Stimulated activated CD8-positive, alpha-beta memory T cell treated with anti-CD3 and anti-CD28 coated beads, Interleukin-15, amount 100 ng/mL, for 4 hours (primary cell): ENCODE measurements around the gene FBXO42.

Experiments used
- DNase-seq, 2 donors: peaks; one replicate each; pipeline ENCODE4 v3.0.0-alpha.2; 2020; ENCODE audit warnings: low read depth in 2 of 2

FBXO42 gene

DNA sequence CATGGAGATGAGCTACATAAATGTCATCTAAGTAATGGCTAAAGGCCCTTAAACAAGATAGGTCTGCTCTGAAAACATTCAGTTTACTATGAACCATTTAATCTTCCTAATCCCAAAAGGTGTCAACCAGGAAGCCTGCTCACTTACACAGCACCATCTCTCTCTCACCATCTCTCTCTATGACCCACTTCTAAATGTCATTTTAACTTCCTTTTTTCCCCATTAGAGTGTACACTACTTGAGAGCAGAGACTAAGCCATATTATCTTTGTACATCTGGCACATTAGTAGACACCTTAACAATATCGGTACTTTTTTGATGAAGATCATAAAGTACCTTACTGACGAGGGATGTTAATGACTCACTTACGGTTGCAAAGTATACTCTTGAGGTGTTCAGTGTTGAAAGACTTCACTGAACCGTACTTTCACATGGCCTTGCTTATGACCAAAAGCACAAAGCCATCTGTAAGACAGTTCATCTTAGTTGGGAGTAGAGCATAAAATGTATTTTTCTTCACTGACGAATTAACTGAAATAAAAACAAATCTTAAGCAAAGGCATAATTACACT lies 25.4 kb downstream of the FBXO42 start:
- DNase-seq = no peak

DNA sequence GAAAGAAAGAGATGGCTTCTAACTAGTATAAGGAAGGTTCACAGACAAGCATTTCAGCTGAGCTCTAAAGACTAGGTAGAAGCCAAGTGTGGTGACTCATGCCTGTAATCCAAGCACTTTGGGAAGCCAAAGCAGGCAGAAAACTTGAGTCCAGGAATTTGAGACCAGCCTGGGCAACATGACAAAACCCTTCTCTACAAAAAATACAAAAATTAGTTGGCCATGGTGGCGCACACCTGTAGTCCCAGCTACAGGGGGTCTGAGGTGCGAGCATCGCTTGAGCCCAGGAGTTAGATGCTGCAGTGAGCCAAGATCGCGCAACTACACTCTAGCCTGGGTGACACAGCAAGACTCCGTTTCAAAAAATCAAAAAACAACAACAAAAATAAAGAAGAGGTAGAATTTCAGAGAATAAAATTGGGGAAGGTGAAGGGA lies 27.8 kb downstream of the FBXO42 start:
- DNase-seq = no peak

DNA sequence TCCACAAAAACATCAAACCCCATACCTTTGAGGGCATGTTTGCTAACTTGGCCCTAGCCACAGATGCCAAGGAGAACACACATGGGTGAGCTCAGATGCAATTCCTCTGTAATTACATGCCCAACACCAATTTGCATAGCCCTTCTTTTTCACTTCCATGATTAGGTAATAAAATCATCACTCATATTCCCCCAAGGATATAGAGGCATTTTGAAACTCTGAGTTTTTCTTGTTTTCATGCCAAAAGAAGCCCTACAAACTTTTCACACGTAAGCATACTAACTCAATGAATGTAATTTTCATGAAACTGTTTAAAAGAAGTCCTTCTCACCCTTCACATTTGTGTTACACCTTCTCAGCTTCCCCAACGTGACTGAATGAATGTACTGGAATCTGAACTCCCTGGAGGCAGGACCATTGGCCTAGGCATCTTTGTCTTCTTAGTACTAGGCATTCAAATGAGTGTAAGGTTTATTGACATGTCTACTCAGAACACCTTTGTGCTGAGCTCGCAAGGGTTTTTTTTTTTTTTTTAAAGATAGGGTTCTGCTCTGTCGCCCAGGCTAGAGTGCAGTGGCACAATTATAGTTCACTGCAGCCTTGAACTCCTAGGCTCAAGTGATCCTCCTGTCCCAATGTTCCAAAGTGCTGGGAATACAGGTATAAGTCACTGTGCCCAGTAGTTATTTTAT lies 31.0 kb downstream of the FBXO42 start:
- no peak for DNase-seq

DNA sequence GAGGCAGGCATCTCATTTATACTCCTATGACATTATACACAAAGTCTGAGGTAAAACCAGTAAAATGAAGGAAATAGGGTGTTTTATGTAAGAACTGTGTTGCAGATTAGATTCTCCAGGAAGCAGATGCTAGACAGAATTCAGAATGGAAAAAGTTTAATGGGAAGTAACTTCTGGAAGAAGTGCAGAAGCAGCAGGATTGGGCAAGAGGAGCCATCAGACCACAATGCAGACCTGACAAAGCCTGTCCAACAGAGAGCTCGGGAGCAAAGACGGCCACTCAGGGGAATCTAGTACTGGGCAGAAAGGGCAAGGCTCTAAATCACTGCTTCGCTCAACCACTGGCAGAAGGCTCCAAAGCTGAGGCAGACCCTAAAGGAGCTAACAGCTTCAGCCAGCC lies 33.7 kb downstream of the FBXO42 start:
- no peak for DNase-seq

DNA sequence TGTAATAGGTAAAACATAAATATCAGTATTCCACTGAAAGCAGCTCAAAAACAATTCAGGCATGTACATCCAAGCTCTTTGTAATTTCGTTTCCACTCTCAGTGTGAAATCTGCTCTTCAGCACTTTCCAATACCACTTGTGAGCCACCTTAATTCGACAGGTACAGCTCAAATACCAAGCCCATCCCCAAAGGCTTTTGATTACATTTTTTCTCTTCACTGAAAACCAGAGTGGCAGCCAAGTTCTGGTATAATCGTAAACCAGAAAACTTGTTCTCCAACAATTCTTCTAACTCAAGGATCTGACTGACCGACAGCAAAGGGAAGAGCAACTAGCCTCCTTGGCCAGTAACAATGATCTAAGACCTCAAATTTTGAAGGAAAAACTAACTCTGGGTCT lies 36.8 kb downstream of the FBXO42 start:
- DNase-seq = no peak

GRCh38 chr1:16307222-16307621 lies 45.1 kb downstream of the FBXO42 start:
- DNase-seq = no peak

- DNase-seq = no peak
Measured at GRCh38 chr1:16302709-16303627, 49.3 kb downstream of the FBXO42 start.

- DNase-seq = no peak
Measured at GRCh38 chr1:16300436-16300835, 51.8 kb downstream of the FBXO42 start.

GRCh38 chr1:16298653-16299052 lies 53.6 kb downstream of the FBXO42 start:
- DNase-seq = no peak

DNA sequence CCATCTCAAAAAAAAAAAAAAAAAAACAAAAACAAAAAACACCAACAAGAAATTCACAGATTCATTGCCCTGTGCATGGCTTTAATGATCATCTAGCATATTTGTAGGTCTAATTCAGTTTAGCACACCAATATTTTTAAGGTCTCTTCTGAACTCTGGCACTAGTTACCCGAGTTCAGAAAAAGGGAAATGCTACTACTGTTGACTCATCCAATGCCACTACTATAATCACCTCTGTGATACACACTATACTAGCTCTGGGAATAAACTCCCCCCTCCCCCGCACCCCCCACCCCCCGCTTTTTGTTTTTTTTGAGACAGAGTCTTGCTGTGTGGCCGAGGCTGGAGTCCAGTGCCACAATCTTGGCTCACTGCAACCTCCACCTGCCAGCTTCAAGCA lies 55.6 kb downstream of the FBXO42 start:
- DNase-seq = no peak

- no peak for DNase-seq
Measured at GRCh38 chr1:16294219-16295212, 57.8 kb downstream of the FBXO42 start.

DNA sequence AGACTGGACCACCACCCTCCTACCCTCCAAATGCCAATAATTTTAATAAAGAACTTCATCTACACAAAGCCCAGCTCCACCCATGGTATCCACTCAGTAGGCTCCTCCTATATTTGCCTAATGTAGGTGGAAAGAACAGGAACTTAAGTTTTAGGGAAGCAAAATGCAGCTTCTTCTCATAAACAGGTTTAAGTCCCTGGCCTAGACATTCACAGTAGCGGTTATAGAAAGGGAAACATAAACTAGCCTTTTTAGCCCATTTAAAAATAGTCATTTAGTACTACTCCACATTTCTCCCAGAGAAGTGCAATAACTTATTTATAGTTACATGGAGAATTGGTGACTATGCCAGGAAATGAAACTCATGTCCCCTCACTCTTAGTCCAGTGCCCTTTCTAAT lies 58.7 kb downstream of the FBXO42 start:
- no peak for DNase-seq

DNA sequence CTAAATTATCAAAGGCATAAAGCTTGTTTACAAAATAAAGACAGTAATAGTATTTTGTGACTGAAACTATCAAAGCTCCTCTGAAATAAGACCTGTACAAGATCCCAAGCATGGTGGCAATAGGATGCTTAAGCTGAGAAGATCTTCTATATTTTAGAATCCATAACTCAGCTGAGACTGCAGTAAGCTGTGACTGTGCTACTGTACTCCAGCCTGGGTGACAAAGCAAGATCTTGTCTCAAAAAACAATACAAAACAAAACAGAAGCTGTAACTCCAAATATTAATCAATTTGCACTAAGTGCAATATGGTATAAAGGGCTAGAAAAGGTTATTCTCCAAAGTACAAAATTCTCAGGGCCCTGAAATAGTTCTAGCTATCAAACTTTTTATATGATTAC lies 59.5 kb downstream of the FBXO42 start:
- DNase-seq = no peak

- DNase-seq = no peak
Measured at GRCh38 chr1:16289959-16290358, 62.3 kb downstream of the FBXO42 start.

DNA sequence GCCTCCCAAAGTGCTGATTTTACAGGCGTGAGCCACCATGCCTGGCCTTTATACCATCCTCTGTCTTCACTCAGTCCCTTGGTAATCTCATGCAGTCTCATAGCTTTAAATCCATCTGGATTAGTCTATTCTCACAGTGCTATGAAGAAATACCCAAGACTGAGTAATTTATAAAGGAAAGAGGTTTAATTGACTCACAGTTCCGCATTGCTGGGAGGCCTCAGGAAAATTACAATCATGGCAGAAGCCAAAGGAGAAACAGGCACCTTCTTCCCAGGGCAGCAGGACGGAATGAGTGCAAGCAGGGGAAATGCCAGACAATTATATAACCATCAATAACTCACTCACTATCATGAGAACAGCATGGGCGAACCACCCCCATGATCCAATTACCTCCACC lies 66.2 kb downstream of the FBXO42 start:
- DNase-seq = no peak

DNA sequence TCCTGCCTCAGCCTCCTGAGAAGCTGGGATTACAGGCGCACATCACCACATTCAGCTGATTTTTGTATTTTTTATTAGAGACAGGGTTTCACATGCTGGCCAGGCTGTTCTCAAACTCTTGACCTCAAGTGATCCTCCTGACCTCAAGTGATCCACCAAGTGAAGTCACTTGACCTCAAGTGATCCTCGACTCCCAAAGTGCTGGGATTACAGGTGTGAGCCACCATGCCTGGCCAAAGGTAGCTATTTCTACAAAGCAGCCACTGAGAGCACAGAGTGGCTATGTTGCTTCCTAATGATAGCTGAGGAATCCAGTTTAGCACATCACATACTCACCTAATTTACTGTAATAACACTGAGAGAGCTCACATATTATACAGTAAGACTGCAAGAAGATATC lies 70.5 kb downstream of the FBXO42 start:
- DNase-seq = no peak

DNA sequence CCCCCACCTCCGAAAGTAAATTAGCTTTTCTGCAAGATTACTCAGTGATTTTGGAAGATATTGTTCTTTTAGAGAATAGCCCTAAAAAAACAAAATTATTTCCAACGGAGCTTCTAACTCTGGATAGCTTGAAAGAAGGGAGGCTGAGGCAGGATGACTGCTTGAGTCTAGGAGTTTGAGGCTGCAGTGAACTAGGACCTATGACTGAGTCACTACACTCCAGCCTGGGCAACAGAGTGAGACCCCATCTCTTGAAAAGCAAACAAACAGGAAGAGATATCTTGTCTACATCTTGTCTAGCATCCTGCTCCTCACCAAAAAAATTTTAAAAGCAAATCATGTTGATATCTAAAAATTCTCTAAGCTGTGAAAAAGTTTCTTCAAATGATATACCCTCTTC lies 73.1 kb downstream of the FBXO42 start:
- no peak for DNase-seq

DNA sequence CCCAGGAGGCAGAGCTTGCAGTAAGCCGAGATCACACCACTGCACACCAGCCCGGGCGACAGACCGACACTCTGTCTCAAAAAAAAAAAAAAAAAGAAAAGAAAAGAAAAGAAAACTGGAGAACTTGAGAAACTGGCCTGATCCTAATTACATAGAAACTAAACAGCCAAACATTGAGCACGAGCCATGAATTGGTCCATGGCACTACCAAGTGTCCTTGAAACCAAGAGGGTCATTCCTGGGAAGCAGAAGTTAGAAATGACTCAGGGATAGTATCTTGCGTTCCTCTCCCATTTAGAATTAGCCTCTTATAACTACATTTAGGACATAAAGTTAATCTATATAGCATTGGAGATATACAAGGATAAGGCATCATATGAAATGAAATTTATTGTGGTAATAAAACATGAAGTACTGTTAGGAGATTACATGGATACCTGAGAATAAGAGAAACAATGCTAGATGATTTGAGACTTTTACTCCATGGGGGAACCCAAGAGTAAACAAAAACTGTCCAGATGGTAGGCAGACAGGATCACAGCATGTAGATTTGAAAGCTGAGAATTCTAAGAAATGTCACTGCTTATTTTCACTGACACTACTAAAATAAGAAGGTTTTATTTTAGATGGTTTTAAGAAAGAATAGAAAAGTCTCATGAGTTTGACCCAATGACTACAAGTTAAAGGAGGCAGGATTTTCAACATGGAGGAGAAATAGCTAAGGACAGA lies 75.8 kb downstream of the FBXO42 start:
- no peak for DNase-seq

DNA sequence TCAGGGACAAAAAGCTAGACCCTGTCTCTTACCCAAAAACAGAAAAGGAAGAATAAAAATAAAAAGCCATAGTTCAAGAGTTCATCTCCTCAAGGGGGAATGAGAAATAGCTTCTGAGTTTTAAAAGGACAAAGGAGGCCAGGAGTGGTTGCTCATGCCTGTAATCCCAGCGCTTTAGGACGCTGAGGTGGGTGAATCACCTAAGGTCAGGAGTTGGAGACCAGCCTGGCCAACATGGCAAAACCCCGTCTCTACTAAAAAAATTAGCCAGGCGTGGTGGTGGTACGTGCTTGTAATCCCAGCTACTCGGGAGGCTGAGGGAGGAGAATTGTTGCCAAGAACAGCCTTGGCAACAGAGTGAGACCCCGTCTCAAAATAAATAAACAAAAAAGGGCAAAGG lies 76.7 kb downstream of the FBXO42 start:
- DNase-seq = no peak

DNA sequence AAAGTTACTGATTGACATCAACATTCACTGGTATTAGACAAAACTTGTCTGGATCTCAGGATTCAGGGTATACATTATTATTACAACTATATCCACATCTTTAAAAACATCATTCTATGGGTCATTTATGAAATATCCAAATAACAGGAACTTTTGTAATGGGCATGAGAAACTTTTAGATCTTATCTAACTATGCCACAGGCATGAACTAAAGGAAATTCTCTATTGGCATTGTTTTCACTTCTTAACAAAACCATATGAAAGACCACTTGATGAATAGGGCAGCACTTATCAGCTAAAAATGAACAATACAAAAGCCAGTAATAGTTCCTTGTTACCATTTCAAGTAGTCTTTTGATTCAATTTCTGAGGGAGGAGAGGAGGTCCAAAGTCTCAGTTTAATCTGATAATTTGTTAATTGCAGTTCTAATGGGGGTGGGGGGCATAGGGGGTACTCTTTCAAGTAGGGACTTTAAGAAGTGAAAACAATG lies 84.5 kb downstream of the FBXO42 start:
- DNase-seq = no peak
